Measurements from ENCODE around the gene DYSF.

- no peak for TF ChIP-seq CTCF (conservative IDR thresholded peaks at IDR 0.05; ENCODE audit: low read length)
- TF ChIP-seq EZH2phosphoT487 (IDR thresholded peaks at IDR 0.05; ENCODE audit: borderline replicate concordance, low read depth, low read length): no peak
These were observed 163.9 kb downstream of the DYSF start for GRCh38 chr2:71617266-71617665.
